HG03442 (cell line): ENCODE measurements around the gene UCP1.
"Not testable (repeated sequence)": the region's sequence is repeated elsewhere in the genome, so short reads cannot be mapped to it uniquely, and the experiment has no call there.

ENCODE experiments used
- ATAC-seq: cut with Tn5 transposase; IDR thresholded peaks from one replicate; pipeline ENCODE4 v1.9.1; 2021; ENCODE audit warnings: mild to moderate bottlenecking, moderate library complexity; ENCODE audit not compliant: unreplicated experiment

The UCP1 gene

DNA sequence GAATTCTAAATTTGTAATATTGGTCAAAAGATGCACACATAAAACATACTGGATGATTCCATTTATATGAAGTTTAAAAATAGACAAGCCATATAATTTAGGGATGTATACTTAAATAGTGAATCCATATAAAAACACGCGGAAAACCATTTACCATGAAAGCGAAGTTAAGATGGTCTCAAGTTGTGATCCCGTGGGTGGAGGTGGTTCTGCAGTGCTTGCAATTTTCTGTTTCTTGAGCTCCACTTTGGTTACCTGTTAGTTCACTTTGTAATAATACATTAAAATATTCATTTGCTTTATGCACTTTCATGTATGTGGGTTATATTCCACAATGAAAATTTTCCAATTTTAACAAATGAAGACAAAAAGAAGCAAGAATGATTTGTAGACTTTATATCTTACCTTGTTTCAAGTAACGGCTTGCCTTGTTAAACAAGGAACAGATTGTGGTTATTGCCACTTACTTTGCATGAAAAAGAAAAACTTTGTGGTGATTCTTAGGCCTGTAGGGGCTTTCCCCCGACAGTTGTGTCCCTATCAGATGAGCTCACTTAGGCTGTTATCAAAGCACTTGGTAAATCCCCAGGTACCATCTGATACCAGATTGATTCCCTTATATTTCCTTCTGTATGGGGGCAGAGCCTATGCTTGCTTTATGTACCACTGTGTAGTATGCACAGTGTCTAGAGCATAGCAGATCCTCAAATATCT, 12.2 kb downstream of the UCP1 start:
- ATAC-seq = peak; percentile 100

DNA sequence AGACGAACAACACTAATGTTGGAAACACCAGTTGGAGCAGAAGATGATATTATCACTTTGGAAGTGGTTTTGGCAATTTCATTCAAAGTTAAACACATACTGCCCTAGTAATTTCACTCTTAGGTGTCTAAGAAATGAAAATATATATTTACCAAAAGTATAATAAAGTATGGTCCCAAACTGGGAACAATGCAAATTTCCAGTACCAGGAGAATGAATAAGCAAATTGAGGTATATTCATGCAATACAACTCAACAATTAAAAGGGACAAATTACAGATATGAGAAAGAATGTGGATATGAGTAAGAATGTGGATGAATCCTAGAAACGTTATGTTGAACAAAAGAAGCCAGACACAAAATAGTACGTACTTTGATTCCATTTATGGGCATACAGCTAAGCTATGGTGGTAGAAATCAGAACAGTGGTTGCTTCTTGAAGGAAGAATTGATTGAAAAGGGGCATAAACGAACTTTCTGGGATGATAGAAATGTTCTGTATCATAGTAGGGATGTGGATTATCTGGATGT, 34.7 kb downstream of the UCP1 start:
- no peak for ATAC-seq

- no peak for ATAC-seq
Measured at GRCh38 chr4:140529434-140529833, 39.3 kb downstream of the UCP1 start.

- ATAC-seq = peak; percentile 100
Measured at GRCh38 chr4:140523857-140524742, 44.7 kb downstream of the UCP1 start, which contains the start of gene ELMOD2. Gene ELMOD2 (plus strand): TSS chr4:140524168. CDS start chr4:140525429, 1,261 bp downstream.

GRCh38 chr4:140523370-140523856, 45.3 kb downstream of the UCP1 start:
- ATAC-seq = peak; percentile 6

DNA sequence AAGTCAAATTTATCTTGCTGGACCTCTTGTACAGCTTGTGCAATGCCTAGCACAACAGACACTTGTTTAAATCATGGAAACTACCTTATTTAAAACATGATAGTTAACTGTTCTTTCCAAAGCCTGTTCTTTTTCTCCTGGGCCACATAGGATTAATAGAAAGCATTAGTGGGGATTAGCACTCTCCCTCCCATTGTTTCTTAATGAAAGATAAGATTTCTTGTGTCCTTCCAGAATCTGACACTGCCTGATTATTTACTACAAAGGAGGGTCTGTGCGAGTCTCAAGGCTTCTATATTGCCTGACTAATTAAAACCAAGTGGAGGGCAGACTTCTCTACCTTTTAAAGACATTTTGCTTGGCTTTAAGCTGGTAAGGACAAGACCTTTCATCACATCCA, 53.3 kb downstream of the UCP1 start:
- no peak for ATAC-seq

- not testable (repeated sequence) for ATAC-seq
Measured at GRCh38 chr4:140513765-140514164, 55.0 kb downstream of the UCP1 start.
